ENCODE data around the gene BLACAT1.

BLACAT1 gene

DNA sequence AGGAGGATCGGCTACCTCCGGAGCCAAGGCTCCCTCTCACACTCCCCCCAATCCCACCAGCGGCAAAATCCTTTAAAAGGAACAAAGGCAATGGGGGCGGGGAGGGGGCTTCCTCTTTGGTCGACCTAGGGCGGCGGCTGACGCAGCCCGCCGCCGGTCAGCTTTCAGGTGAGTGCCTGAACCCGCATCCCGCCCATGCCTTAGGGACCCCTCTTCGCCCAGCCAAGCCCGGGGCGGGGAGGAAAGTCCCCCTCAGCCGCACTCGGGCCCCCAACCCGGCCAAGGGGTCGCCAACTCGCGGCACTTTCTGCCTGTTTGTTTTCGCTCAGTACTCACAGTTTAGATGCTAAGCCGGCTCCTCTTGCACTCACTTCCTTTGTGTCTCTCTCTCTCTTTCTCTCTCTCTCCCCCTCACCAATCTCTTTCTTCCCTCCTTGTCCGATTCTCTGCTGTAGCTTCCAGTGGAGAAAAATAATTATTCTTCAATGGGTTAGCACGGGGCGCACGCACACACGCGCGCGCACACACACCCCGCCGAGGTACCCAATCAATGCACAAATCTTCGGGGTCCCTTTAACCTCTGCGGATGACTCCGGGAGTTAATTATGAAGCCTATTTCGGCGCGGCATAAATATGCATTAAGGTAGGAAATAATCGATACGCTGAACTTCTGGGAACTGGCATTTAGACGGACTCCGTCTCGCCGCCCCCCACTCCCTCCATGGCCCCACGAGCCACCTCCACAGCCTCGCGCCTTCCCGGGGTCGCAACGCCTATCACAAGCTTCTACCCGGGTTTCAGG lies at the start of gene BLACAT1:
Gene BLACAT1, minus strand, starts transcription at position 465 of the 802 bp plus-strand sequence.
- no peak for DNase-seq

GRCh38 chr1:205505076-205505729 lies 49.4 kb upstream of the BLACAT1 start:
- no peak for DNase-seq

GRCh38 chr1:205504311-205505075 lies 48.6 kb upstream of the BLACAT1 start, which contains the start of gene CDK18:
Gene CDK18 (plus strand): TSS chr1:205504669. CDS start chr1:205523168, 18,499 bp downstream.
- no peak for DNase-seq

DNA sequence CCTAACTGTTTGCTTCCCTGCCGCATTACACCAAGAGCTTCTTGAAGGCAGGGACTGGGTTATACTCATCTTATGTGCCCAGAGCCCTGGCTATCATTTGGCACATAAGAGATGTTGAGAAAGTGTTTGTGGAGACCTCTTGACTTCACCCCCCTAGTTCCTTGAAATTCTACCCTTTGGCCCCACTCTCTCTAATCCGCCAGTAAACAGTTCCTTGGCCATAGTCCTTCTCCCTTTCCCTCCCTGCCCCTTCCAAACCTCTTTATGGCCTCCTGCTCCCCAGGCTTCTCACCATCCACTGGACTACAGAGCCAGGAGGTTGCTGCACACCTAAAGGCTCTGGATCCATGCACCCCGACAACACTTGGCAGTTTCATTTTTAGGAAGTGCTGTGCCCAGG lies 47.1 kb upstream of the BLACAT1 start:
- no peak for DNase-seq

DNA sequence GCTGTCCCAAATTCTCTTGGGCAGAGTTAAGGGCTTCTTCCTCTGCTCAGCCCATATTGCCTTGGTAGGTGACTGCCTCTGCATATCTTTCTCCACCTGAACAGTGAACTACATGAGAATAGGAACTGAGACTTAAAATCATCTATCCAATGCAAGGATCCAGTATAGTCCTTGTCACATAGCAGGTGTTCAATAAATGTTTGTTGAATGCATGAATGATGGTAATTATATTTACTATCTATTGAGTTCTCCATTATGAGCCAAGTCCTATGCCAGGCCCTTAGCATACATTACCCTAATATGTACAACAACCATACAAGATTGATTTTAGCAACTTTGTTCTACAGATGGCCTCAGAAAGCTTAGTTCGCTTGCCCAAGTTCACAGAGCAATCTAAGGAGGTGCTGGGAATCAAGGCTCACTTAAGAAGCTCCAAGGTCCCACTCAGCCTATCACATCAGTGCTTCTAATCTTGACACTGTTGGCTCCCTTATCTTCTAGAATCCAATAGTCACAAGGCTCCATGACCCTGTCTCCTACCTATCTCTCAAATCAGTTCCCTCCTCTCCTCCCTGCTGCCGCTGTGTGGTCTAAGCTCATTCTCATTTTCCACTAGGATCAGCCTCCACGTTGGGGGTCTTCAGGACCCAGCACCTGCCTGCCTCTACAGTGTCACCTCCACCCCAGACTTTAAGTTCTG lies 46.4 kb upstream of the BLACAT1 start:
- DNase-seq = no peak

GRCh38 chr1:205500240-205501233 lies 44.7 kb upstream of the BLACAT1 start:
- no peak for DNase-seq

GRCh38 chr1:205499789-205500188 lies 43.9 kb upstream of the BLACAT1 start:
- DNase-seq = no peak

GRCh38 chr1:205497351-205497750 lies 41.5 kb upstream of the BLACAT1 start:
- no peak for DNase-seq

DNA sequence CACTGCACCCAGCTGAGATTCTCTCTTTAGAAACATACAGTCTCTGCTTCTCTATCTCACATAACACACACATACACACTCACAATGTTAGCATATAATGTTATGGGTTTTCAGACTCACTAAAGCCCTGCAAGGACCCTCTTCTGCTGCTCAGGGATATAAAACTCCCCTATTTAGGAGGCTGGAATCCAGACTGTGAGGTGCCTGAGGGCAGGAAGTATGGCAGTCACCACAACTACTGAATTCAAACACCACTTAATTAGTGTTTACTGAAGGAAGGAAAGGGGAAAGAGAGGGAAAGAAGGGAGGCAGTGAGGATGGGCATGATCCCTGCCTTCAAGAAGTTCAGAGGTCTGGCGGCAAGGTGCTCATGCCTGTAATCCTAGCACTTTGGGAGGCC lies 40.8 kb upstream of the BLACAT1 start:
- no peak for DNase-seq

DNA sequence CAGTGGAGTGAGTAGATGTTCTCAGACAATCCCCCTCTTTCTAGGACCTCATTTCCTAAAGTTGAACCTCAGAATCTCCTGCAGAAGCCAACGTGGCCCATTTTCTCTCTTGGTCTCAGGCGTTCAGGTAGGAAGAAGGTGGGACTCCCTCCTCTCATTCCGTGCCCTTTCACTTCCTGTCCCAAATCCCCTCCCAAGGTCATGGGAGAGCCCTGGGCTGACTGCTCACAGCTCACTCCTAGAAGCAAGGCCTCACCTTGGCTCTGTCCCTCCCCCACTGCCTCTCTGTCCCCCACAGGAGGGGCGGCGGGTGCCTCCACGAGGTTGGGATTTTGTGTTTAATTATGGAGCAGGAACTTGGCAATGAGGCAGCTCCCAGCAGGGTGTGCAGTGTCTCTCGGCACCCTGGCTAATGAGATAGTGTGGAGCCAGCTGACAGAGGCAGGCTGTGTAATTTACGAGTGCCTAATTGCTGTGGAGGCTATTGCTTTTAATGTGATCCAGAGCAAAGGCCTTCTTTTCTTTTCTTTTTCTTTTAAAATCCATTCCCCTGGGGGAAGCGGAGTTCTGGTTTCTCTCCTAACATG lies 39.5 kb upstream of the BLACAT1 start:
- no peak for DNase-seq

- DNase-seq = no peak
Observed at GRCh38 chr1:205494115-205494514, 38.3 kb upstream of the BLACAT1 start.

- DNase-seq = no peak
Observed at GRCh38 chr1:205493241-205494085, 37.6 kb upstream of the BLACAT1 start.

DNA sequence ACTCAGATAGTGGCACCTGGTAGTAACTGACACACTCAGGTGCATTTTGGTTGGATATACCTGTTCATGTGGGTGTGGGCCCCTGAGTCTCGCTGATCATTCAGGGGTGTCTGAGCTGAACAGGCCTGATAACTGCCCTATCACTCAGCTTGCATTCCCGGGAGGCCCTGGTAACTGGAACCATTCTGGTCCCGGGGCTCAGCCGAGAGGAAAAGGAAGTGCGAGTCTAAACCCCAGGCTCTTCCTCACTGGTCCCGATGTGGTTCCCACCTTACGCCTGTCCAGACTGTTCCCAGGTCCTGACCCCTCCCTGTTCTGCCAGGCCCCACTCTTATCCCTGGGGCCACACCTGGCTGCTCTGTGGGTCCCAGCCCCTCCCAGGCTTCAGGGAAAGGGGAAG lies 36.9 kb upstream of the BLACAT1 start:
- no peak for DNase-seq

- no peak for DNase-seq
Observed at GRCh38 chr1:205492201-205492667, 36.4 kb upstream of the BLACAT1 start.

DNA sequence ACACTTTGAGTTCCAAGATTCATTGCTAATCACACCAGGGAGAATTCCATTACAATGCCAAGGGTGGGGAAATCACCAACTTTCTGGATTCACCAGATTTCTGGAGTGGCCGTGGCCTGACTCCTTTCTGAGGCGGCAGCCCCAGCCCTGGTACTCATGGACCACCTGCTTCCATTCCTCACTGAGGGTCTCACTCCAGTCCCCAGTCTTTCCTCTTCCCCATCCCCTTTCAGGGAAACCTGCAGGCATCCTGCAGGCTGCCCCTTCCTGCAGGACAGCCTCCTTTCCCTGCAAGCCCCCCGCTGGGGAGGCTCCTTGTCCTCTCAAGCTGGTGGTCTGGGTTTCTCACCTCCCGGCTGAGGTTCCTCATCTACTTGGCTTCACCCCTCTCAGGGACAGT lies 35.9 kb upstream of the BLACAT1 start:
- no peak for DNase-seq

- no peak for DNase-seq
Observed at GRCh38 chr1:205488074-205488723, 32.4 kb upstream of the BLACAT1 start.

GRCh38 chr1:205486258-205486657 lies 30.4 kb upstream of the BLACAT1 start:
- no peak for DNase-seq

GRCh38 chr1:205484985-205485967 lies 29.4 kb upstream of the BLACAT1 start:
- peak in 3 of 4 experiments; percentile 24 to 35 (median 29) for DNase-seq

Data from activated CD4-positive, CD25-positive, alpha-beta regulatory T cell (primary cell).